ENCODE results near the gene CAPN14. TPM values are rescaled to one million over a fixed set of nuclear protein-coding genes. Genes with fewer than 3 reads are reported as not detected.

Gene CAPN14
- total RNA-seq, 1 experiment from 2014 or later: under 0.01 TPM

DNA sequence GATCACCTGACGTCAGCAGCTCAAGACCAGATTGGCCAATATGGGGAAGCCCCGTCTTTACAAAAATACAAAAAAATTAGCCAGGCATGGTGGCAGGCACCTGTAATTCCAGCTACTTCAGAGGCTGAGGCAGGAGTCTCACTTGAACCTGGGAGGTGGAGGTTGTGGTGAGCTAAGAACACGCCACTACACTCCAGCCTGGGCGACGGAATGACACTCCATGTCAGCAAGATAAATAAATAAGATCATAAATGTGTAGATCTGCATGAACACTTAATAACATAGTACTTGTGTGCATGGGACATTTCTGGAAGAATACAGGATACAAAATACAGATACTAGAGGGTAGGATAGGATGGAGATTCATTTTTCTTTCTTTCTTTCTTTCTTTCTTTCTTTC lies 25.7 kb upstream of the CAPN14 start:
- DNase-seq (ENCODE audit: low read depth): no peak

- no peak for DNase-seq (ENCODE audit: low read depth)
Measured at GRCh38 chr2:31241625-31242270, 24.4 kb upstream of the CAPN14 start.

- DNase-seq (ENCODE audit: low read depth): no peak
Measured at GRCh38 chr2:31240381-31241365, 23.4 kb upstream of the CAPN14 start.

- peak; percentile 15 for DNase-seq (ENCODE audit: low read depth)
Measured at GRCh38 chr2:31239593-31240177, 22.4 kb upstream of the CAPN14 start.

- DNase-seq (ENCODE audit: low read depth): no peak
Measured at GRCh38 chr2:31238906-31239592, 21.7 kb upstream of the CAPN14 start.

GRCh38 chr2:31238126-31238905 lies 21.0 kb upstream of the CAPN14 start:
- no peak for DNase-seq (ENCODE audit: low read depth)

GRCh38 chr2:31237348-31238017 lies 20.2 kb upstream of the CAPN14 start:
- no peak for DNase-seq (ENCODE audit: low read depth)

DNA sequence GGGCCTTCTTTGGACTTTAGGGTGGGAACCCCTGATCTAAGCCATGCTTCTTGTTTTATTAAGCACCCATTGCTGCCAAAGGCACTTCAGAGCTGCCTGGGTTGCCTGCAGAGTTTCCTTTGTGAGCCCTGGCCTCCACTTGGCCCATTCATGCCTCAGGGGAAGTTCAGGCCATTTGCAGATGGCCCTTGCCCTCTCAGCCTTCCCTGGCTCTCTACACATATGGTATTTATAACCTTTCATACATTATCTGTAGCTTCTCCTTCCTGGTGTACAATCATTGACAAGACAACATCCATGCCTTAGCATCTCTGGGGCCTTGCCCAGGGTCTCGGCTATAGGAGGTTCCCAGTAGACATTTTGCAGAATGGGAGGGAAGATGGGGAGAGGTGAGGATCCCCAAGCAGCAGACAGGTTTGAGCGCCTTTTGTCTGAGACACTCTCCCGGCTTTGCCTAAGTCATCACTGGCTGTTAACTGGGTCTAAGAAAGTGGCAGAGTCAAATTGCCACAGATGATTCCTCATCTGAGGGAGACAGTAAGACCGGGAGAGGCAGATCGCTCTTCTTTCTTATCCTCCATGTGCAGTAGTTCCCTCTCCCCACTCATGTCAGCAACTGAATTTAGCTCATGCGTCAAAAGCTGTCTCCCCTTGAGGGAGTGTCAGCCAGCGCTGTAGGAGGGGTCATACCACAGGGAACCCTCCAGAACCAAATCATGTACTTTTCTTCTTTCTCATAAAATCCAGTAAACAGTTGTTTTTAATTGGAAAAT lies 19.3 kb upstream of the CAPN14 start:
- DNase-seq (ENCODE audit: low read depth): no peak

DNA sequence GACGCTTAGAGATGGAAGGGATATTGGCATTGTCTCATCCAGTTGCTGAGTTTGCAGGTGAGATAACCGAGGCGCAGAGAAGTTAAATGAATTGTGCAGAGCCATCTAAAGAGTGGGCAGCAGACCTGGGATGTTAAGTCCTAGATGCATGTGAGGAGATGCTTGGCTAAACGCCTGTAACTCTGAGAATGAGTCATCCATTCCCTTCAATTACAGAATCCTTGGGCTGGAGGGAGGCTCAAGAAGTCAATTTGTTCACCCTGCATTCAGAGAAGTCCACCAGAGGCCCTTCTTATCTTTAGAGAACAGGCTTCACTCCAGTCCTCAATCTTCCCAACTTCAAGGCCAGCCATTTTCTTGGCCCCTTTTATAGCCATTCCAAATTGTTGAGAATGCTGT lies 18.2 kb upstream of the CAPN14 start:
- DNase-seq (ENCODE audit: low read depth): peak; percentile 65

DNA sequence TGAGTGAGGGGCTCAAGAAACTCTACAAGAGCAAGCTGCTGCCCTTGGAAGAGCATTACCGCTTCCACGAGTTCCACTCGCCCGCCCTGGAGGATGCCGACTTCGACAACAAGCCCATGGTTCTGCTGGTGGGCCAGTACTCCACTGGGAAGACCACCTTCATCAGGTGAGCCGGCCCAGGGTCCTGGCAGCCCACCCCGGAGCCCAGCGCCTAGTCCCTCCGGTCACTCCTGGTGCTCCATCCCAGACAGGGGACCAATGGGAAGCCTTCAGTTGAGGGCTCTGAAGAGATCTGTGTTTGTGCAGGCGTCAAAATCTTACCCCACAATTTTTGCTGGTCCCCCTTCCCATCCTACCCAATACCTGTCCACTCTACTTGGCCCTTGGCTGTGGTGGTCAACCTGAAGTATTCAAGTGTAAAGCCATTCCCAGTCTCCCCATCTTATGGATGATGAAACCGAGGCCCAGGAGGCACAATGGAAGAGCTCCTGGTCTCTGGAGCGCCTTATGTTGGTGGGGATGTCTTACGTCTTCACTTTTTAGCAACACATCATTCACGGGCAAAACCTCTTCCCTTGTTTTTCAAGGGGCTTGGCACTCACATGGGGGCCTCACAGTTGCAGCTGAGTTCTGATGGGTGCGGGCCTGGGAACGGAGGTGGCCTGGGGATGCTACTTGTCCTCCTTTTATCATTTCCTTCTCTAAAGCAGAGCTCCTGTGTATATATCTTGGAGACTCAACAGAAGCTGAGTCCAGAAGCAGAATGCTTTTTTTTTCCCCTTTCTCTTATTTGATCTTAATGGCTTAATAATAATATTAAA lies 17.6 kb upstream of the CAPN14 start:
- DNase-seq (ENCODE audit: low read depth): no peak

GRCh38 chr2:31233741-31234682 lies 16.7 kb upstream of the CAPN14 start, which contains the start of gene EHD3:
Gene EHD3 (plus strand): TSS chr2:31234152. CDS start chr2:31234622, 470 bp downstream.
- peak; percentile 89 for DNase-seq (ENCODE audit: low read depth)

GRCh38 chr2:31233231-31233630 lies 15.9 kb upstream of the CAPN14 start:
- DNase-seq (ENCODE audit: low read depth): peak; percentile 18

GRCh38 chr2:31232586-31232985 lies 15.3 kb upstream of the CAPN14 start:
- no peak for DNase-seq (ENCODE audit: low read depth)

GRCh38 chr2:31231571-31232302 lies 14.4 kb upstream of the CAPN14 start:
- no peak for DNase-seq (ENCODE audit: low read depth)

GRCh38 chr2:31230751-31231150 lies 13.4 kb upstream of the CAPN14 start:
- DNase-seq (ENCODE audit: low read depth): no peak

DNA sequence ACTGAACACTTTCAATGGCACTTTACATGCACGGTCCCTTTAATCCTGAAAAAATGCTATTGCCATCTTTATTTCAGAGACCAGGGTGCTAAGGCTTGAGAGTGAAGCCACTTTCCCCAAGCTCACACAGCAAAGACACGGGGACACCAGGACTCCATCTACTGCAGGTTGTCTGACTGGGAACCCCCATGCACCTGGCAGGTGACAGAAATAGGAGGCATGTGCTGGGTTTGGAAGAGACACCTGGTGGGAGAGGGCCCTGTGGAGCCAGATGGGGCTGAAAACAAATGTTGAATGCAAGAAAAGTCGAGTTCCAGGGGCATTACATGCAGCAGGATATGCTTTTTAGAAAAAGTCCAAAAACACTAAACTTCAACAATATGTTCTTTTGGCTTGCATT lies 11.4 kb upstream of the CAPN14 start:
- no peak for DNase-seq (ENCODE audit: low read depth)

- no peak for DNase-seq (ENCODE audit: low read depth)
Measured at GRCh38 chr2:31227711-31228125, 10.4 kb upstream of the CAPN14 start.
